K562 (cell line): ENCODE data around the gene ANO8. TPM values are rescaled to one million over a fixed set of nuclear protein-coding genes. Genes with fewer than 3 reads are reported as not detected.
A peak's percentile ranks its signal among the peaks of the same experiment; 100 is the strongest.

Experiments used
- ATAC-seq: fragments of 200-7000 bp; cut with Tn5 transposase; 3 replicates; pipeline ENCODE4 v1.9.1; 2020; ENCODE audit warnings: moderate library complexity
- BruUV-seq: library from RNA; stranded (reverse); fragments of 400-500 nt; replicated peaks from 2 replicates; lab custom pipeline; 2021; lab: Mats Ljungman, UMichigan
- CTCF ChIA-PET: fragments of 300-600 bp; formaldehyde crosslinking; extraction: SDS; loops from one replicate; lab custom pipeline; 2021; ENCODE audit warnings: low intra/inter-chr PET ratio; lab: Yijun Ruan, JAX
- POLR2A ChIA-PET: fragments of 300-600, 350-650 bp; sonication (Branson Sonifier 250); formaldehyde crosslinking; extraction: SDS; loops from one replicate; lab custom pipeline; 2021; ENCODE audit warnings: antibody characterized with exemption, inconsistent platforms; lab: Yijun Ruan, JAX
- DNase-seq, 4 experiments: peaks; one replicate each; pipeline versions ENCODE4 v3.0.0 to v3.0.0-alpha.2; 2011 to 2018; ENCODE audit warnings: low spot score in 3 of 4, mixed read lengths in 3 of 4; ENCODE audit errors: extremely low read depth in 1 of 4
- FAIRE-seq: peaks from 2 replicates; lab custom pipeline; 2011; peaks lifted over from hg19 to GRCh38; lab: Jason Lieb, UNC
- H2AFZ ChIP-seq: 2 replicates; pipeline ENCODE4 v1.6.0; 2011; ENCODE audit warnings: low read depth, low read length, control low read depth, inconsistent platforms
- H3K27ac ChIP-seq: fragments of 200-600 bp; 3 replicates; pipeline ENCODE4 v1.8.0; 2011; ENCODE audit warnings: low read depth, mild to moderate bottlenecking, control low read depth, inconsistent platforms, low read length, moderate library complexity, mixed read lengths; ENCODE audit errors: extremely low read depth
- H3K27me3 ChIP-seq, 2 experiments: fragments of 300-600 bp in 1 of 2; 2 replicates in 1 of 2; 3 replicates in 1 of 2; pipeline versions ENCODE4 v1.6.0 to v1.8.0; 2011; ENCODE audit warnings: inconsistent platforms in 2 of 2, low read length in 2 of 2, mild to moderate bottlenecking in 1 of 2, mixed read lengths in 1 of 2, moderate library complexity in 1 of 2; ENCODE audit not compliant: control insufficient read depth in 2 of 2, insufficient read depth in 2 of 2
- H3K36me3 ChIP-seq: fragments of 300-600 bp; 3 replicates; pipeline ENCODE4 v1.8.0; 2011; ENCODE audit warnings: mild to moderate bottlenecking, low read length, inconsistent platforms; ENCODE audit not compliant: control insufficient read depth, insufficient read depth
- H3K4me1 ChIP-seq, 2 experiments: fragments of 200-600 bp in 1 of 2; replicated peaks in 1 of 2; 2 replicates in 1 of 2; 3 replicates in 1 of 2; pipeline versions ENCODE4 v1.5.1 to v1.8.0; 2011; ENCODE audit warnings: inconsistent platforms in 2 of 2, low read length in 2 of 2, mild to moderate bottlenecking in 1 of 2, mixed read lengths in 1 of 2, moderate library complexity in 1 of 2; ENCODE audit not compliant: control insufficient read depth in 2 of 2, insufficient read depth in 2 of 2
- H3K4me2 ChIP-seq: 2 replicates; pipeline ENCODE4 v1.6.1; 2011; ENCODE audit warnings: low read length, control low read depth, inconsistent platforms, mixed read lengths; ENCODE audit not compliant: insufficient read depth
- H3K4me3 ChIP-seq: fragments of 200-600 bp; sonication (generic), shearing (Covaris generic); 2 replicates; pipeline ENCODE4 v1.5.1; 2016; ENCODE audit warnings: control low read depth, inconsistent platforms
- H3K79me2 ChIP-seq: fragments of 200-600 bp; 3 replicates; pipeline ENCODE4 v1.8.0; 2011; ENCODE audit warnings: low read length, inconsistent platforms; ENCODE audit not compliant: control insufficient read depth, insufficient read depth
- H3K9ac ChIP-seq, 2 experiments: 2 replicates each; pipeline versions ENCODE4 v1.6.0 to v1.6.1; 2011; ENCODE audit warnings: low read depth in 2 of 2, low read length in 2 of 2, control low read depth in 1 of 2, inconsistent platforms in 1 of 2, mild to moderate bottlenecking in 1 of 2, mixed read lengths in 1 of 2; ENCODE audit not compliant: insufficient read depth in 1 of 2
- H3K9me1 ChIP-seq: one replicate; pipeline ENCODE4 v1.6.0; 2011; ENCODE audit warnings: inconsistent platforms, mild to moderate bottlenecking, low read length, moderate library complexity; ENCODE audit not compliant: control insufficient read depth, insufficient read depth
- H3K9me3 ChIP-seq: replicated peaks from 2 replicates; pipeline ENCODE4 v1.5.1; 2011; ENCODE audit warnings: low read depth, low read length, inconsistent platforms; ENCODE audit not compliant: control insufficient read depth, insufficient read depth
- H4K20me1 ChIP-seq: replicated peaks from 2 replicates; pipeline ENCODE4 v1.6.1; 2011; ENCODE audit warnings: low read length, inconsistent platforms, mixed read lengths; ENCODE audit not compliant: control insufficient read depth, insufficient read depth
- CHCHD3 ChIP-seq: fragments of 250-450 bp; sonication (Bioruptor Pico); IDR thresholded peaks from 2 replicates; pipeline ENCODE4 v2.1.2; 2022; ENCODE audit warnings: mild to moderate bottlenecking
- E2F1 ChIP-seq: sonication (generic); formaldehyde crosslinking; IDR thresholded peaks from 2 replicates; pipeline ENCODE4 v1.8.1; 2023; ENCODE audit warnings: mild to moderate bottlenecking, missing genetic modification reagents, moderate library complexity
- FOXM1 ChIP-seq, 2 experiments: fragments of 450-650 bp in 1 of 2; sonication (generic) in 1 of 2; formaldehyde crosslinking in 1 of 2; IDR thresholded peaks; 2 replicates each; pipeline versions ENCODE4 v1.6.1 to v1.9.0; 2017 to 2022; ENCODE audit warnings: low read depth in 2 of 2, mild to moderate bottlenecking in 2 of 2, missing genetic modification reagents in 1 of 2, moderate library complexity in 1 of 2
- HDAC2 ChIP-seq: fragments of 450-650 bp; IDR thresholded peaks from 2 replicates; pipeline ENCODE4 v1.6.1; 2016; ENCODE audit warnings: mild to moderate bottlenecking
- JUNB ChIP-seq: fragments of 450-650 bp; formaldehyde crosslinking; conservative IDR thresholded peaks from 2 replicates; pipeline ENCODE4 v1.4.0; 2020; ENCODE audit warnings: mild to moderate bottlenecking
- JUND ChIP-seq, 2 experiments: IDR thresholded peaks; 2 replicates in 1 of 2; 3 replicates in 1 of 2; pipeline ENCODE4 v1.6.1; 2011; ENCODE audit warnings: borderline replicate concordance in 2 of 2, low read depth in 2 of 2, low read length in 2 of 2, improper control_type of control experiment in 1 of 2, missing biosample characterization in 1 of 2, missing genetic modification characterization in 1 of 2, missing genetic modification reagents in 1 of 2
- MTF1 ChIP-seq: fragments of 250-450 bp; sonication (Bioruptor Pico); IDR thresholded peaks from 2 replicates; pipeline ENCODE4 v1.9.0; 2021; ENCODE audit warnings: moderate library complexity, mild to moderate bottlenecking, inconsistent platforms, borderline replicate concordance
- PYGO2 ChIP-seq: fragments of 450-650 bp; IDR thresholded peaks from 2 replicates; pipeline ENCODE4 v1.6.1; 2016; ENCODE audit warnings: mild to moderate bottlenecking, missing genetic modification characterization, moderate library complexity, missing compliant biosample characterization
- RBBP5 ChIP-seq: fragments of 200-600 bp; sonication (generic); IDR thresholded peaks from 2 replicates; pipeline ENCODE4 v1.6.1; 2012; ENCODE audit warnings: borderline replicate concordance, mild to moderate bottlenecking, low read length, control low read depth, inconsistent platforms; ENCODE audit not compliant: insufficient read depth, poor library complexity, severe bottlenecking
- SAP30 ChIP-seq: fragments of 200-600 bp; sonication (generic); IDR thresholded peaks from 2 replicates; pipeline ENCODE4 v1.6.1; 2012; ENCODE audit warnings: borderline replicate concordance, low read depth, mild to moderate bottlenecking, moderate library complexity, low read length, control low read depth, inconsistent platforms; ENCODE audit not compliant: insufficient read depth, poor library complexity, severe bottlenecking
- SOX6 ChIP-seq: fragments of 450-650 bp; IDR thresholded peaks from 2 replicates; pipeline ENCODE4 v1.6.1; 2014; ENCODE audit warnings: mild to moderate bottlenecking
- TFE3 ChIP-seq: fragments of 450-650 bp; formaldehyde crosslinking; IDR thresholded peaks from 2 replicates; pipeline ENCODE4 v1.4.0; 2020; ENCODE audit warnings: mild to moderate bottlenecking, mixed read lengths
- WHSC1 ChIP-seq: IDR thresholded peaks from one replicate; pipeline ENCODE4 v1.6.1; 2012; ENCODE audit warnings: low read length, control low read depth, inconsistent platforms
- ZNF311 ChIP-seq: fragments of 250-450 bp; sonication (Bioruptor Pico); IDR thresholded peaks from 2 replicates; pipeline ENCODE4 v1.4.0; 2020; ENCODE audit warnings: mild to moderate bottlenecking, moderate library complexity
- WGBS: fragments of 100-300 bp; shearing (Covaris generic); methylation state at CpG from one replicate; pipeline ENCODE4 v1.1.6; 2016; ENCODE audit warnings: low coverage, mixed read lengths; ENCODE audit not compliant: insufficient coverage; ENCODE audit errors: missing lambda C conversion rate; 5-methylcytosine and 5-hydroxymethylcytosine counted together
- in situ Hi-C: fragments of 300-500 bp; cut with MboI; formaldehyde crosslinking; loops from 4 replicates; pipeline ENCODE4 v1.15.0; 2018; ENCODE audit warnings: inconsistent platforms, mixed read lengths
- intact Hi-C: fragments of 100-400 bp; cut with micrococcal nuclease; formaldehyde crosslinking; loops from 2 replicates; pipeline ENCODE4 v1.14.2; 2022
- polyA plus RNA-seq, 8 experiments: library from polyadenylated mRNA; depleted of rRNA in 4 of 8; stranded (reverse) in 5 of 8; unstranded in 3 of 8; fragments of >200 nt; fragmentation: Nextera tagmentation in 2 of 8; fragmentation: Illumina TruSeq in 1 of 8; extraction: Ambion mirVana in 2 of 8; extraction: Trizol in 1 of 8; gene quantifications; 2 replicates each; pipeline versions ENCODE4 v1.2.1 to v1.2.3, GENCODE V29; 2011 to 2014; ENCODE audit warnings: inconsistent platforms in 1 of 8, missing spikeins in 1 of 8
- total RNA-seq, 7 experiments: library from RNA; depleted of rRNA in 6 of 7; stranded (reverse); fragments of >200 nt in 6 of 7; fragmentation: Illumina TruSeq in 2 of 7; extraction: Trizol in 2 of 7; gene quantifications; 2 replicates each; pipeline versions ENCODE4 v1.2.1 to v1.2.3, GENCODE V29; 2011 to 2021; ENCODE audit warnings: low replicate concordance in 1 of 7
- TF ChIP-seq, protein P1 (sequence below): fragments of 450-650 bp; formaldehyde crosslinking; IDR thresholded peaks from 2 replicates; pipeline ENCODE4 v1.4.0; 2020; ENCODE audit warnings: mild to moderate bottlenecking
- TF ChIP-seq, protein P2 (sequence below): fragments of 450-650 bp; IDR thresholded peaks from 2 replicates; pipeline ENCODE4 v1.6.1; 2017; ENCODE audit warnings: mild to moderate bottlenecking, moderate library complexity

Gene ANO8
- total and polyA plus RNA-seq, 9 of the 15 experiments (the other 6 are each of a cell fraction or from before 2014, with no cell fraction given) = 0.07 to 7.6 (median 2.3) TPM; not detected in 1

- Histone ChIP-seq H3K27ac (no peak overlapping the region), H3K4me2 (no peak overlapping the region), H3K36me3 (no peaks in the 10 kb centered on the region), H2AFZ (no peak overlapping the region), H3K9ac (peak overlapping the region in 1 of 2 experiments; percentile 19; a peak in 1 of 4 replicates), H3K79me2 (no peaks in the 10 kb centered on the region), H3K4me3 (no peak overlapping the region), H3K27me3 (peaks cover 11 to 40% of the 10 kb centered on the region in 2 experiments; a peak in 4 of 5 replicates), H3K4me1 (peaks cover 0 to 15% of the 10 kb centered on the region in 2 experiments; a peak in 1 of 5 replicates), H3K9me3 (no peaks in the 10 kb centered on the region), H4K20me1 (0 out of 2 replicates have a peak, but pooled peaks cover 3% of the 10 kb centered on the region), H3K9me1 (no peaks in the 10 kb centered on the region)
- no peak for ATAC-seq
- no peak for FAIRE-seq
- in situ Hi-C loops = loop anchor here (5.0 kb wide), 1 partner anchor 39 kb away; no protein-coding TSS in a partner anchor
- no TSS peak for BruUV-seq
- ChIA-PET POLR2A (interaction anchor here (0.6 kb wide), 1 partner anchor 394 kb away, joined by 3 read pairs; no protein-coding TSS in a partner anchor), CTCF (no interaction called here)
- intact Hi-C loops = no loop called here
- DNase-seq = peak in 1 of 4 experiments; percentile 16
- WGBS = 6% methylated on average over 12 of the region's 12 CpGs
- TF ChIP-seq JUND (IDR thresholded peaks at IDR 0.05; ENCODE audit: borderline replicate concordance, low read depth, low read length) (0 out of 2 replicates have a peak, but pooled peaks have one; percentile 2), JUND (tag; IDR thresholded peaks at IDR 0.05; ENCODE audit: borderline replicate concordance, low read depth, low read length) (no peak), TFE3 (CRISPR knock-in tag) (no peak), WHSC1 (no peak), SAP30 (no peak), E2F1 (CRISPR knock-in tag) (no peak), SOX6 (no peak), HDAC2 (no peak), FOXM1 (IDR thresholded peaks at IDR 0.05; ENCODE audit: low read depth) (no peak), FOXM1 (CRISPR knock-in tag; IDR thresholded peaks at IDR 0.05; ENCODE audit: low read depth) (no peak), ZNF311 (CRISPR knock-in tag) (no peak), JUNB (CRISPR knock-in tag) (no peak), PYGO2 (tag) (no peak), RBBP5 (no peak), MTF1 (CRISPR knock-in tag) (no peak), CHCHD3 (no peak)
- TF ChIP-seq, protein P1, sequence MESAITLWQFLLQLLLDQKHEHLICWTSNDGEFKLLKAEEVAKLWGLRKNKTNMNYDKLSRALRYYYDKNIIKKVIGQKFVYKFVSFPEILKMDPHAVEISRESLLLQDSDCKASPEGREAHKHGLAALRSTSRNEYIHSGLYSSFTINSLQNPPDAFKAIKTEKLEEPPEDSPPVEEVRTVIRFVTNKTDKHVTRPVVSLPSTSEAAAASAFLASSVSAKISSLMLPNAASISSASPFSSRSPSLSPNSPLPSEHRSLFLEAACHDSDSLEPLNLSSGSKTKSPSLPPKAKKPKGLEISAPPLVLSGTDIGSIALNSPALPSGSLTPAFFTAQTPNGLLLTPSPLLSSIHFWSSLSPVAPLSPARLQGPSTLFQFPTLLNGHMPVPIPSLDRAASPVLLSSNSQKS (CRISPR knock-in tag) = no peak
- TF ChIP-seq, protein P2, sequence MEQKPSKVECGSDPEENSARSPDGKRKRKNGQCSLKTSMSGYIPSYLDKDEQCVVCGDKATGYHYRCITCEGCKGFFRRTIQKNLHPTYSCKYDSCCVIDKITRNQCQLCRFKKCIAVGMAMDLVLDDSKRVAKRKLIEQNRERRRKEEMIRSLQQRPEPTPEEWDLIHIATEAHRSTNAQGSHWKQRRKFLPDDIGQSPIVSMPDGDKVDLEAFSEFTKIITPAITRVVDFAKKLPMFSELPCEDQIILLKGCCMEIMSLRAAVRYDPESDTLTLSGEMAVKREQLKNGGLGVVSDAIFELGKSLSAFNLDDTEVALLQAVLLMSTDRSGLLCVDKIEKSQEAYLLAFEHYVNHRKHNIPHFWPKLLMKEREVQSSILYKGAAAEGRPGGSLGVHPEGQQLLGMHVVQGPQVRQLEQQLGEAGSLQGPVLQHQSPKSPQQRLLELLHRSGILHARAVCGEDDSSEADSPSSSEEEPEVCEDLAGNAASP = no peak
Observed at GRCh38 chr19:17348700-17349099, 14.0 kb upstream of the ANO8 start.
